ENCODE measurements around the gene ZGPAT. TPM values are rescaled to one million over a fixed set of nuclear protein-coding genes. Genes with fewer than 3 reads are reported as not detected.

Gene ZGPAT
- total and polyA plus RNA-seq, 2 of the 13 experiments (the other 11 are each of a cell fraction or from before 2014, with no cell fraction given) = 23.0 to 41.9 TPM

- TF ChIP-seq ELK4 (CRISPR knock-in tag; IDR thresholded peaks at IDR 0.05; ENCODE audit: borderline replicate concordance) (peak; percentile 67; the same call in 1 of the 2 replicates), ATF2 (CRISPR knock-in tag; IDR thresholded peaks at IDR 0.05) (peak; percentile 94), ZNF44 (CRISPR knock-in tag; IDR thresholded peaks at IDR 0.05) (peak; percentile 81; the same call in 1 of the 2 replicates), TOPORS (CRISPR knock-in tag; IDR thresholded peaks at IDR 0.05) (peak; percentile 97), ZNF160 (CRISPR knock-in tag; IDR thresholded peaks at IDR 0.05) (peak; percentile 94), ZNF337 (CRISPR knock-in tag; IDR thresholded peaks at IDR 0.05; ENCODE audit: borderline replicate concordance, low read depth) (peak; percentile 70; the same call in 1 of the 2 replicates), ZNF225 (CRISPR knock-in tag; IDR thresholded peaks at IDR 0.05) (peak; percentile 95), STAT5B (CRISPR knock-in tag; IDR thresholded peaks at IDR 0.05) (peak; percentile 85), POLR2AphosphoS5 (IDR thresholded peaks at IDR 0.05; ENCODE audit: low read depth, low read length) (peak; percentile 69), BHLHE40 (IDR thresholded peaks at IDR 0.05; ENCODE audit: low read length) (peak; percentile 58; the same call in 1 of the 2 replicates), ZNF605 (CRISPR knock-in tag; IDR thresholded peaks at IDR 0.05) (peak; percentile 85), MLX (CRISPR knock-in tag; IDR thresholded peaks at IDR 0.05) (peak; percentile 40), GABPB1 (CRISPR knock-in tag; IDR thresholded peaks at IDR 0.05) (peak; percentile 94), U2AF2 (IDR thresholded peaks at IDR 0.05; ENCODE audit: low read depth, low read length) (no peak), SKI (IDR thresholded peaks at IDR 0.05; ENCODE audit: partially characterized antibody) (peak; percentile 94), HNF4G (IDR thresholded peaks at IDR 0.05; ENCODE audit: borderline replicate concordance, low read depth, low read length) (peak; percentile 52; the same call in 1 of the 2 replicates), HNF4G (CRISPR knock-in tag; IDR thresholded peaks at IDR 0.05; ENCODE audit: borderline replicate concordance, low read depth) (peak; percentile 95), SPEN (CRISPR knock-in tag; IDR thresholded peaks at IDR 0.05; ENCODE audit: low read depth) (peak; percentile 100), MIER3 (CRISPR knock-in tag; IDR thresholded peaks at IDR 0.05; ENCODE audit: borderline replicate concordance) (peak; percentile 92), SYNCRIP (IDR thresholded peaks at IDR 0.05; ENCODE audit: insufficient read depth, low read depth, low read length) (no peak), ZNF770 (CRISPR knock-in tag; IDR thresholded peaks at IDR 0.05) (peak; percentile 63; the same call in 1 of the 2 replicates), FOSL1 (CRISPR knock-in tag; IDR thresholded peaks at IDR 0.05; ENCODE audit: borderline replicate concordance) (peak; percentile 51; the same call in 1 of the 2 replicates), ZBTB34 (CRISPR knock-in tag; IDR thresholded peaks at IDR 0.05) (peak; percentile 92)
Measured at GRCh38 chr20:63707558-63708300, at the start of gene ZGPAT, which contains the start of gene ARFRP1 (continued).
